HG03558 (cell line): Measurements from ENCODE around the gene SKI.

Experiments used
- ATAC-seq: cut with Tn5 transposase; IDR thresholded peaks from one replicate; pipeline ENCODE4 v1.9.1; 2021; ENCODE audit warnings: moderate number of reproducible peaks; ENCODE audit not compliant: unreplicated experiment; ENCODE audit errors: extremely low read depth

Gene SKI

GRCh38 chr1:2345297-2346075 lies 117.4 kb downstream of the SKI start:
- no peak for ATAC-seq

- ATAC-seq: no peak
These were observed 118.7 kb downstream of the SKI start for GRCh38 chr1:2346691-2347408.

GRCh38 chr1:2347409-2347785 lies 119.3 kb downstream of the SKI start:
- no peak for ATAC-seq

GRCh38 chr1:2347896-2348295 lies 119.8 kb downstream of the SKI start:
- ATAC-seq: no peak

GRCh38 chr1:2348346-2349325 lies 120.5 kb downstream of the SKI start:
- ATAC-seq: no peak

- no peak for ATAC-seq
These were observed 121.7 kb downstream of the SKI start for GRCh38 chr1:2349806-2350205.

GRCh38 chr1:2350501-2350900 lies 122.4 kb downstream of the SKI start:
- no peak for ATAC-seq

- no peak for ATAC-seq
These were observed 123.0 kb downstream of the SKI start for GRCh38 chr1:2350911-2351655.

GRCh38 chr1:2351723-2352122 lies 123.6 kb downstream of the SKI start:
- no peak for ATAC-seq

GRCh38 chr1:2352341-2352896 lies 124.3 kb downstream of the SKI start:
- ATAC-seq: no peak

- no peak for ATAC-seq
These were observed 124.9 kb downstream of the SKI start for GRCh38 chr1:2352897-2353550.

- ATAC-seq: no peak
These were observed 125.7 kb downstream of the SKI start for GRCh38 chr1:2353551-2354438.

- ATAC-seq: no peak
These were observed 126.6 kb downstream of the SKI start for GRCh38 chr1:2354511-2355372.

- no peak for ATAC-seq
These were observed 127.5 kb downstream of the SKI start for GRCh38 chr1:2355373-2356261.

GRCh38 chr1:2356401-2356800 lies 128.3 kb downstream of the SKI start:
- ATAC-seq: no peak
